ENCODE measurements around the gene OR51S1.

- TF ChIP-seq ELF4 (IDR thresholded peaks at IDR 0.05) (no peak), TARDBP (IDR thresholded peaks at IDR 0.05) (no peak), SP1 (IDR thresholded peaks at IDR 0.05) (no peak), CTBP1 (IDR thresholded peaks at IDR 0.05; ENCODE audit: borderline replicate concordance) (no peak), SUZ12 (IDR thresholded peaks at IDR 0.05) (no peak), FOXM1 (IDR thresholded peaks at IDR 0.05; ENCODE audit: borderline replicate concordance) (no peak), HDGF (IDR thresholded peaks at IDR 0.05; ENCODE audit: borderline replicate concordance) (no peak), FOXA1 (IDR thresholded peaks at IDR 0.05) (no peak), LEF1 (IDR thresholded peaks at IDR 0.05; ENCODE audit: borderline replicate concordance) (no peak), NFRKB (IDR thresholded peaks at IDR 0.05) (no peak), PKNOX1 (IDR thresholded peaks at IDR 0.05) (no peak), ZNF384 (IDR thresholded peaks at IDR 0.05) (no peak)
These were observed 32.2 kb upstream of the OR51S1 start for GRCh38 chr11:4881188-4881587.

Measured in HEK293T (cell line).